Endothelial cell (in vitro differentiated cells): ENCODE measurements around the gene SORCS2. TPM values are rescaled to one million over a fixed set of nuclear protein-coding genes. Genes with fewer than 3 reads are reported as not detected.

Experiments used
- DNase-seq: peaks from one replicate; pipeline ENCODE4 v3.0.0; 2021; ENCODE audit warnings: low spot score
- H3K27ac Mint-ChIP-seq: one replicate; pipeline ENCODE4 v1.8.0; 2021; ENCODE audit warnings: mixed read lengths, inconsistent platforms; ENCODE audit not compliant: unreplicated experiment
- H3K27me3 Mint-ChIP-seq: one replicate; pipeline ENCODE4 v1.8.0; 2021; ENCODE audit warnings: mild to moderate bottlenecking, moderate library complexity, mixed read lengths, inconsistent platforms; ENCODE audit not compliant: unreplicated experiment
- H3K36me3 Mint-ChIP-seq: one replicate; pipeline ENCODE4 v1.8.0; 2021; ENCODE audit warnings: mild to moderate bottlenecking, low read depth, mixed read lengths, inconsistent platforms; ENCODE audit not compliant: unreplicated experiment
- H3K4me1 Mint-ChIP-seq: one replicate; pipeline ENCODE4 v1.8.0; 2021; ENCODE audit warnings: mild to moderate bottlenecking, mixed read lengths, inconsistent platforms; ENCODE audit not compliant: unreplicated experiment
- H3K4me3 Mint-ChIP-seq: one replicate; pipeline ENCODE4 v1.8.0; 2021; ENCODE audit warnings: mild to moderate bottlenecking, mixed read lengths, inconsistent platforms; ENCODE audit not compliant: unreplicated experiment
- H3K9me3 Mint-ChIP-seq: one replicate; pipeline ENCODE4 v1.8.0; 2021; ENCODE audit warnings: mixed read lengths, inconsistent platforms; ENCODE audit not compliant: unreplicated experiment
- total RNA-seq: library from RNA; stranded (reverse); fragmentation: NEBNext Ultra II Directional; extraction: Animal tissue kit (Norgen Biotek cat#: 25700); gene quantifications from one replicate; pipeline ENCODE4 v1.2.1, GENCODE V29; 2021; ENCODE audit not compliant: unreplicated experiment
- TF ChIP-seq, protein P1 (sequence below): fragments of 200-600 bp; sonication (generic); IDR thresholded peaks from one replicate; pipeline ENCODE4 v1.5.0; 2021; ENCODE audit warnings: antibody characterized with exemption; ENCODE audit not compliant: unreplicated experiment

SORCS2 gene
- total RNA-seq, 1 donor from 2014 or later: 1.3 TPM

DNA sequence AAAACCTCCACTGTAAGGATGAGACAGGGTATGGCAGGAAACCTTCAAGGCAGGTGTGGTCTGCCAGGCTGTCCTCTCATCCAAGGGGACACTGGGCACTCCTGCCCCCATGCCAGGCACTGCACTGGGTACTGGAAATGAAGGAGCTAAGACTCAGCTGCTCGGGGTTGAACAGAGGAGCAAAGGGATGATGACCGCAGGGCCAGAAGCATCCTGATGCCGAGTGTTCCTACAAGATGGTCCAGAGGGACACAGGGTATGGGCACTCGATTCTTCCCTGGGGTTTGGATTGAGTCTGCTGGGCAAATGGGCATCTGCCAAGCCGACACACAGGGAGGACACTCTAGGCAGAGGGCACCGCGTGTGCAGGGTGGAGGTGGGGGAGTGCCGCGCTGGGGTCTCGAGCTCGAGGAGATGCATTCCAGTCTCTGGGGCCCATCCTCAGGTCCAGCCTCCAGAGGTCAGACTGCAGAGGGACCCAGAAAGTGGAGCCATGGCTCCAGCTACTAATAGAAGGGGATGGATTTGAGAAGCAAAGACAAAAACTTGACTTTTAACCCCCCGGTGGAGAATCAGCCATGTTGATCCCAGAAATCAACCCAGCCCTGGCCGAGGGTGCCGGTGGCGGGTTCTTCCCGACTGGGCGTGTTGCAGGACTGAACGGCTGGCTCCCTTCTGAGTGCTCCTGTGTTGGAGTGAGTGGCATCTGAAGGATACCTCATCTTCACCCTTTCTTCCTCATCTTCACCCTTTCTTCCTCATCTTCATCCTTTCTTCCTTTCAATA is 500.3 kb downstream of the SORCS2 start:
- H3K4me1 Mint-ChIP-seq: no peaks in the 10 kb centered on the region
- no peaks in the 10 kb centered on the region for H3K36me3 Mint-ChIP-seq
- no peak overlapping the region for H3K4me3 Mint-ChIP-seq
- H3K27me3 Mint-ChIP-seq: no peaks in the 10 kb centered on the region
- no peak overlapping the region for H3K27ac Mint-ChIP-seq
- DNase-seq: no peak
- no peaks in the 10 kb centered on the region for H3K9me3 Mint-ChIP-seq
- TF ChIP-seq, protein P1, sequence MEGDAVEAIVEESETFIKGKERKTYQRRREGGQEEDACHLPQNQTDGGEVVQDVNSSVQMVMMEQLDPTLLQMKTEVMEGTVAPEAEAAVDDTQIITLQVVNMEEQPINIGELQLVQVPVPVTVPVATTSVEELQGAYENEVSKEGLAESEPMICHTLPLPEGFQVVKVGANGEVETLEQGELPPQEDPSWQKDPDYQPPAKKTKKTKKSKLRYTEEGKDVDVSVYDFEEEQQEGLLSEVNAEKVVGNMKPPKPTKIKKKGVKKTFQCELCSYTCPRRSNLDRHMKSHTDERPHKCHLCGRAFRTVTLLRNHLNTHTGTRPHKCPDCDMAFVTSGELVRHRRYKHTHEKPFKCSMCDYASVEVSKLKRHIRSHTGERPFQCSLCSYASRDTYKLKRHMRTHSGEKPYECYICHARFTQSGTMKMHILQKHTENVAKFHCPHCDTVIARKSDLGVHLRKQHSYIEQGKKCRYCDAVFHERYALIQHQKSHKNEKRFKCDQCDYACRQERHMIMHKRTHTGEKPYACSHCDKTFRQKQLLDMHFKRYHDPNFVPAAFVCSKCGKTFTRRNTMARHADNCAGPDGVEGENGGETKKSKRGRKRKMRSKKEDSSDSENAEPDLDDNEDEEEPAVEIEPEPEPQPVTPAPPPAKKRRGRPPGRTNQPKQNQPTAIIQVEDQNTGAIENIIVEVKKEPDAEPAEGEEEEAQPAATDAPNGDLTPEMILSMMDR: no peak

- H3K27ac Mint-ChIP-seq: no peak overlapping the region
- no peaks in the 10 kb centered on the region for H3K4me1 Mint-ChIP-seq
These were observed 500.9 kb downstream of the SORCS2 start for GRCh38 chr4:7693237-7693608.

GRCh38 chr4:7693711-7694110 is 501.4 kb downstream of the SORCS2 start:
- no peak overlapping the region for H3K27ac Mint-ChIP-seq
- H3K36me3 Mint-ChIP-seq: no peaks in the 10 kb centered on the region
- no peak for DNase-seq
- no peak overlapping the region for H3K4me3 Mint-ChIP-seq
- H3K27me3 Mint-ChIP-seq: peaks cover 5% of the 10 kb centered on the region
- H3K4me1 Mint-ChIP-seq: no peaks in the 10 kb centered on the region
- H3K9me3 Mint-ChIP-seq: no peaks in the 10 kb centered on the region
- TF ChIP-seq, protein P1: no peak

More at GRCh38 chr4:7693237-7693608, 500.9 kb downstream of the SORCS2 start:
- Mint-ChIP-seq H3K9me3 (no peaks in the 10 kb centered on the region), H3K27me3 (peaks cover 1% of the 10 kb centered on the region), H3K4me3 (no peak overlapping the region), H3K36me3 (no peaks in the 10 kb centered on the region)
- TF ChIP-seq, protein P1: no peak
- DNase-seq: no peak

DNA sequence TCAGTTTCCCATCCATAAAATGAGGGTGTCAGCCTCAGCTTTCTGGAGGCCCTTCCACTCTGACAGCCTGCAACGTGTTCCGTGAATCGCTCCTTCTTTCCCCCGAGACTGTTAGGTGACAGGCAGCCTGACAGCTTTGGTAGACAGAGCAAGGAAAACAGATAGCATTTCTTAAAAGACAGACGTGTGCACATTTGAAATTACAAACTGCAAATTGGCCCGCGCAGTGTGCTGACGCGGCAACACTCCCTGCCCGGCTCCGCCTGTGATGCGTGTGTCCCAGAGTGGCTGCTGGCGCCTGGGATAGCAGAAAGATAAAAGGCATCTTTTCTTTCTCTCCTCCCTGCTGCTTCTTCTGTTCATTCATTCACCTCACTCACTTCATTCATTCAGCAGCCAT is 502.0 kb downstream of the SORCS2 start:
- TF ChIP-seq, protein P1: no peak
- DNase-seq: no peak
- Mint-ChIP-seq H3K4me3 (no peak overlapping the region), H3K4me1 (no peaks in the 10 kb centered on the region), H3K36me3 (no peaks in the 10 kb centered on the region), H3K27ac (no peak overlapping the region), H3K9me3 (no peaks in the 10 kb centered on the region), H3K27me3 (peaks cover 5% of the 10 kb centered on the region)

DNA sequence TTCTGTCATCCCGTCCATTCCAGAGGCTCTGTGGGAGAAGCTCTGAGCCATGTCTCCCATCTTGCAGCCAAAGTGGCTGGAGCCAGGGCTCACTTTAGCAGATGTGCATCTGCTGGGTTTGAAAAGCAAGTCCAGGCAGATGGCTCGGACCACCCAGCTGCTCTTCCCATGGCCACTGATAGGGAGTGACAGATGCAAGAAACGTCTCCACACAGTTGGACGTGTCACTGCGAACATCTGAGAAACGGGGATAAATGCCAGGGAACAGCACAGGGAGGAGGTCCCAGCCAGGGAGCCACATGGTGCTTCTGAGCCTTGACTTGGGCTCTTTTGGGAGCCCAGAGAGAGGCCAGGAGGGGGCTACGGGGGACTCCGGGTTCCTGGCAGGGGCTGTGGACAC is 505.0 kb downstream of the SORCS2 start:
- Mint-ChIP-seq H3K27ac (no peak overlapping the region), H3K9me3 (no peaks in the 10 kb centered on the region), H3K27me3 (peaks cover 7% of the 10 kb centered on the region), H3K4me1 (peaks cover 4% of the 10 kb centered on the region), H3K4me3 (no peak overlapping the region), H3K36me3 (no peaks in the 10 kb centered on the region)
- TF ChIP-seq, protein P1: no peak
- no peak for DNase-seq
